ENCODE measurements around the gene EVC2. TPM values are rescaled to one million over a fixed set of nuclear protein-coding genes. Genes with fewer than 3 reads are reported as not detected.

EVC2 gene
- total RNA-seq, 2 donors from 2014 or later: 9.7 to 11.7 TPM

DNA sequence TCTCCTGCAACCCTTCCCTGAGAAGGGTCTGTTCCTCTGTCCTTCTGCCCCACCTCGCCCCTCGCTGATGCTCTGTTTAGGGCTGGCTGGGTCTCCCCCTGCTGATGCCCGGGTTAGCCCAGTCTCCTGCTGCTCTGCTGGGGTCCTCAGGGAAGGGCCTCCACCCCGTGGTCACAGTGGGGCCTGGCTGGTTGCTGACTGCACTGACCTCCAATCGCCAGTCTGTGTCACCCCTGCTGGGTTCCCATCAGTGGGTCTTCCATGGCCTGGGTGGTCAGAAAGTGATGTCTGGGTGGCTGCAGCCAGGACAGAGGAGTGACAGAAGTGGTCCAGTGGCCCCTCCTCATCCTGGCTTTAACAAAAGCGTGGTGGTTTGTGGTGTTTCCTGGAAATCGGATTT, 47.3 kb upstream of the EVC2 start:
- H3K27ac ChIP-seq (ENCODE audit: low read depth, low read length): no peak overlapping the region
- H3K27me3 ChIP-seq (ENCODE audit: control insufficient read depth, insufficient read depth, low read length, poor library complexity, severe bottlenecking): no peaks in the 10 kb centered on the region
- TF ChIP-seq CTCF (conservative IDR thresholded peaks at IDR 0.05): no peak
- no peak overlapping the region for H3K4me3 Mint-ChIP-seq
- peaks cover 27% of the 10 kb centered on the region for H3K27me3 Mint-ChIP-seq (ENCODE audit: insufficient read depth)
- H3K27ac Mint-ChIP-seq: no peak overlapping the region
- peaks cover 26% of the 10 kb centered on the region for H3K36me3 ChIP-seq (ENCODE audit: control insufficient read depth, insufficient read depth, low read length)
- no peak for DNase-seq
- H3K9me3 Mint-ChIP-seq: no peaks in the 10 kb centered on the region
- peaks cover 36% of the 10 kb centered on the region for H3K4me1 Mint-ChIP-seq
- H3K9ac ChIP-seq (ENCODE audit: extremely low read depth, low read length, poor library complexity, severe bottlenecking): no peak overlapping the region
- H3K36me3 Mint-ChIP-seq (ENCODE audit: low read depth): peaks cover 48% of the 10 kb centered on the region
- H3K4me3 ChIP-seq (ENCODE audit: low read length): no peak overlapping the region
- H3K4me1 ChIP-seq (ENCODE audit: control insufficient read depth, insufficient read depth, low read length): peaks cover 18% of the 10 kb centered on the region
- peaks cover 6% of the 10 kb centered on the region for H3K9me3 ChIP-seq (ENCODE audit: control insufficient read depth, low read length)
- WGBS, 2 experiments (ENCODE audit: insufficient coverage in 1 of 2, insufficient read length in 1 of 2): 77 to 94% methylated on average over 4 to 7 of the region's 7 CpGs

GRCh38 chr4:5755161-5755560, 46.8 kb upstream of the EVC2 start:
- Mint-ChIP-seq H3K9me3 (no peaks in the 10 kb centered on the region), H3K27ac (no peak overlapping the region), H3K27me3 (ENCODE audit: insufficient read depth) (peaks cover 27% of the 10 kb centered on the region), H3K4me1 (peaks cover 34% of the 10 kb centered on the region), H3K36me3 (ENCODE audit: low read depth) (peaks cover 50% of the 10 kb centered on the region), H3K4me3 (no peak overlapping the region)
- TF ChIP-seq CTCF (conservative IDR thresholded peaks at IDR 0.05): no peak
- DNase-seq: no peak
- H3K9ac ChIP-seq (ENCODE audit: extremely low read depth, low read length, poor library complexity, severe bottlenecking): no peak overlapping the region
- H3K9me3 ChIP-seq (ENCODE audit: control insufficient read depth, low read length): peaks cover 6% of the 10 kb centered on the region
- H3K36me3 ChIP-seq (ENCODE audit: control insufficient read depth, insufficient read depth, low read length): peaks cover 26% of the 10 kb centered on the region
- peaks cover 16% of the 10 kb centered on the region for H3K4me1 ChIP-seq (ENCODE audit: control insufficient read depth, insufficient read depth, low read length)
- no peaks in the 10 kb centered on the region for H3K27me3 ChIP-seq (ENCODE audit: control insufficient read depth, insufficient read depth, low read length, poor library complexity, severe bottlenecking)
- H3K27ac ChIP-seq (ENCODE audit: low read depth, low read length): no peak overlapping the region
- no peak overlapping the region for H3K4me3 ChIP-seq (ENCODE audit: low read length)
- WGBS, 2 experiments (ENCODE audit: insufficient coverage in 1 of 2, insufficient read length in 1 of 2): 93 to 94% methylated on average over 13 to 16 of the region's 16 CpGs

GRCh38 chr4:5754529-5754881, 46.1 kb upstream of the EVC2 start:
- DNase-seq: no peak

More at GRCh38 chr4:5754529-5754881, 46.1 kb upstream of the EVC2 start:
- WGBS, 2 experiments (ENCODE audit: insufficient coverage in 1 of 2, insufficient read length in 1 of 2): 93% methylated on average over 7 to 8 of the region's 8 CpGs
- Histone ChIP-seq H3K4me3 (ENCODE audit: low read length) (no peak overlapping the region), H3K36me3 (ENCODE audit: control insufficient read depth, insufficient read depth, low read length) (peaks cover 26% of the 10 kb centered on the region), H3K27me3 (ENCODE audit: control insufficient read depth, insufficient read depth, low read length, poor library complexity, severe bottlenecking) (no peaks in the 10 kb centered on the region), H3K9me3 (ENCODE audit: control insufficient read depth, low read length) (peaks cover 6% of the 10 kb centered on the region), H3K9ac (ENCODE audit: extremely low read depth, low read length, poor library complexity, severe bottlenecking) (no peak overlapping the region), H3K27ac (ENCODE audit: low read depth, low read length) (no peak overlapping the region), H3K4me1 (ENCODE audit: control insufficient read depth, insufficient read depth, low read length) (peaks cover 16% of the 10 kb centered on the region)
- Mint-ChIP-seq H3K27me3 (ENCODE audit: insufficient read depth) (peaks cover 27% of the 10 kb centered on the region), H3K4me3 (no peak overlapping the region), H3K27ac (no peak overlapping the region), H3K9me3 (no peaks in the 10 kb centered on the region), H3K4me1 (peaks cover 33% of the 10 kb centered on the region), H3K36me3 (ENCODE audit: low read depth) (peaks cover 55% of the 10 kb centered on the region)
- no peak for TF ChIP-seq CTCF (conservative IDR thresholded peaks at IDR 0.05)
